Keratinocyte (primary cell): ENCODE results near the gene CMIP. TPM values are rescaled to one million over a fixed set of nuclear protein-coding genes. Genes with fewer than 3 reads are reported as not detected.

ENCODE experiments used
- DNase-seq: peaks from one replicate; pipeline ENCODE4 v3.0.0-alpha.2; 2011; ENCODE audit warnings: low read depth, missing footprints, low spot score
- FAIRE-seq: peaks from 2 replicates; lab custom pipeline; 2011; peaks lifted over from hg19 to GRCh38; lab: Jason Lieb, UNC
- H2AFZ ChIP-seq: 2 replicates; pipeline ENCODE4 v1.6.0; 2012; ENCODE audit warnings: low read length, control low read depth, inconsistent platforms; ENCODE audit not compliant: control insufficient read depth
- H3K27ac ChIP-seq: 2 replicates; pipeline ENCODE4 v1.5.1; 2011; ENCODE audit warnings: low read length; ENCODE audit not compliant: control insufficient read depth, insufficient read depth
- H3K27me3 ChIP-seq: 3 replicates; pipeline ENCODE4 v1.6.0; 2011; ENCODE audit warnings: low read length; ENCODE audit not compliant: control insufficient read depth, insufficient read depth; ENCODE audit errors: extremely low read depth
- H3K36me3 ChIP-seq, 2 experiments: 2 replicates in 1 of 2; 3 replicates in 1 of 2; pipeline ENCODE4 v1.5.1; 2011; ENCODE audit warnings: low read length in 2 of 2, mild to moderate bottlenecking in 1 of 2; ENCODE audit not compliant: control insufficient read depth in 2 of 2, insufficient read depth in 2 of 2; ENCODE audit errors: extremely low read depth in 1 of 2
- H3K4me1 ChIP-seq: 3 replicates; pipeline ENCODE4 v1.5.1; 2011; ENCODE audit warnings: low read length; ENCODE audit not compliant: control insufficient read depth, insufficient read depth; ENCODE audit errors: extremely low read depth
- H3K4me2 ChIP-seq: 3 replicates; pipeline ENCODE4 v1.6.0; 2011; ENCODE audit warnings: low read depth, low read length; ENCODE audit not compliant: control insufficient read depth, insufficient read depth; ENCODE audit errors: extremely low read depth
- H3K4me3 ChIP-seq, 3 experiments: fragments of 200-600 bp in 1 of 3; sonication (generic) in 1 of 3; 2 replicates in 2 of 3; 3 replicates in 1 of 3; pipeline ENCODE4 v1.5.1; 2011 to 2016; ENCODE audit warnings: low read length in 3 of 3, mild to moderate bottlenecking in 3 of 3, control low read depth in 2 of 3, inconsistent platforms in 1 of 3, low read depth in 1 of 3, mixed read lengths in 1 of 3, mixed run types in 1 of 3, moderate library complexity in 1 of 3; ENCODE audit not compliant: control insufficient read depth in 2 of 3, insufficient read depth in 2 of 3; ENCODE audit errors: extremely low read depth in 1 of 3
- H3K79me2 ChIP-seq: 2 replicates; pipeline ENCODE4 v1.6.0; 2012; ENCODE audit warnings: low read length; ENCODE audit not compliant: control insufficient read depth, insufficient read depth
- H3K9ac ChIP-seq: 3 replicates; pipeline ENCODE4 v1.6.0; 2011; ENCODE audit warnings: low read length; ENCODE audit not compliant: control insufficient read depth, insufficient read depth; ENCODE audit errors: extremely low read depth
- H3K9me1 ChIP-seq: 3 replicates; pipeline ENCODE4 v1.6.0; 2011; ENCODE audit warnings: low read length; ENCODE audit not compliant: control insufficient read depth, insufficient read depth; ENCODE audit errors: extremely low read depth
- H3K9me3 ChIP-seq: 2 replicates; pipeline ENCODE4 v1.5.1; 2012; ENCODE audit warnings: low read depth, low read length; ENCODE audit not compliant: control insufficient read depth
- H4K20me1 ChIP-seq: 3 replicates; pipeline ENCODE4 v1.6.0; 2011; ENCODE audit warnings: low read length; ENCODE audit not compliant: control insufficient read depth, insufficient read depth; ENCODE audit errors: extremely low read depth
- EZH2 ChIP-seq: IDR thresholded peaks from one replicate; pipeline ENCODE4 v1.6.1; 2012; ENCODE audit warnings: inconsistent platforms, mild to moderate bottlenecking, low read length, moderate library complexity
- dilution Hi-C: fragments of 300-500 bp; cut with MboI; formaldehyde crosslinking; loops from one replicate; pipeline ENCODE4 v1.7.0; 2020; ENCODE audit warnings: low sequenced_read_pairs; ENCODE audit not compliant: extremely low pct_ligation_motif_present
- polyA plus RNA-seq, 5 experiments: library from polyadenylated mRNA; depleted of rRNA in 3 of 5; stranded (reverse) in 3 of 5; stranded (forward) in 1 of 5; unstranded in 1 of 5; fragments of >200 nt; gene quantifications; 1 replicate in 1 of 5; 2 replicates in 3 of 5; 3 replicates in 1 of 5; pipeline versions ENCODE4 v1.2.1 to v1.2.3, GENCODE V29; 2011 to 2012; ENCODE audit warnings: missing spikeins in 2 of 5, low read depth in 1 of 5, low replicate concordance in 1 of 5
- TF ChIP-seq, protein P1 (sequence below), 3 experiments: IDR thresholded peaks in 1 of 3; conservative IDR thresholded peaks in 1 of 3; optimal IDR thresholded peaks in 1 of 3; 2 replicates in 2 of 3; 3 replicates in 1 of 3; pipeline versions ENCODE3 to v1.5.1; 2011; ENCODE audit warnings: low read length in 3 of 3, mild to moderate bottlenecking in 3 of 3, moderate library complexity in 2 of 3, control low read depth in 1 of 3, inconsistent platforms in 1 of 3; ENCODE audit not compliant: insufficient read depth in 2 of 3; ENCODE audit errors: extremely low read depth in 1 of 3

The CMIP gene
- polyA plus RNA-seq, 1 donor (not counting 4 experiments of a cell fraction or from before 2014, with no cell fraction given): 5.0 TPM

DNA sequence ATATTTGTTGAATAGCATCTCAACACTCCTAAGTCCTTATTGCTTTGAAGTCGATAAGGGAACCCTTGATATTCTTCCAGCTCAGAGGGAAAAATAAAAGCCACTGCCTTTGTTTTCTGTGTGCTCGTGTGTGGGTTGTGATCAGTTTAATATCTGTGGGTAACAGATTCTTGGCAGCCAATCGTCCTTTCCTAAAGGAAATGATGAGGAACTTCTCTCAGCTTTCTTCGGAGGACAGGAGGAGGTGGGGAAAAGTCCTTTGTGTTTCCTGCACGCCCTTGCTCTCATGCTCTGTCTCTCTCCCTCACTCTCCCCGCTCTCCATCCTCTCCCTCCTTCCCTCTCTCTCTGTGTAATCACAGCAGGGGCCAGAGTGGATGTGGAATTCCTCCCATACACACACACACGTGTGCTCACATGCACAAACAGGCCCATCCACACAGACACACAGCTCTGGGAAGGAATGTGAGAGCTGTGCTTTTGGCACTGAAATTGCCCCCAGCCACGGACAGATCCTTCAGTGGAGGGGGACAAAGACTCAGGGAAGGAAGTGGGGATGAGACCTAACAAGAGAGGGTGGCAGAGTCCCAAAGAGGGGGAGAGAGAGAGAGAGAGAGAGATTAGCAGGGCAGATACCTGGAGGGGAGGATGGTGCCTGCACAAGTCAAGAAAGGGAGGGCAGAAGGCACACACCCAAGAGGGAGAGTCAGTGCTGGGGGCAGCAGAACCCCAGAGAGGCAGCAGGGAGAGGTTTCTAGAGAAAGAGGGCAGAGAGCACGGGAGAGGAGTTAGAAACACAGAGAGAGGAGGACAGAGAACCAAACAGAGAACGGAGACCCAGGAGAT lies 250.9 kb downstream of the CMIP start:
- Histone ChIP-seq H3K4me2 (peak overlapping the region; percentile 51), H3K36me3 (peaks cover 36 to 55% of the 10 kb centered on the region in 2 experiments), H3K79me2 (no peaks in the 10 kb centered on the region), H3K9me3 (no peaks in the 10 kb centered on the region), H3K9ac (peak overlapping the region; percentile 37), H3K4me3 (no peak overlapping the region), H3K27ac (peak overlapping the region; percentile 53), H3K4me1 (peaks cover 34% of the 10 kb centered on the region), H3K27me3 (no peaks in the 10 kb centered on the region), H2AFZ (no peak overlapping the region), H4K20me1 (peaks cover 6% of the 10 kb centered on the region), H3K9me1 (peaks cover 4% of the 10 kb centered on the region)
- peak; percentile 82 for FAIRE-seq
- dilution Hi-C loops: no loop called here
- TF ChIP-seq, protein P1, sequence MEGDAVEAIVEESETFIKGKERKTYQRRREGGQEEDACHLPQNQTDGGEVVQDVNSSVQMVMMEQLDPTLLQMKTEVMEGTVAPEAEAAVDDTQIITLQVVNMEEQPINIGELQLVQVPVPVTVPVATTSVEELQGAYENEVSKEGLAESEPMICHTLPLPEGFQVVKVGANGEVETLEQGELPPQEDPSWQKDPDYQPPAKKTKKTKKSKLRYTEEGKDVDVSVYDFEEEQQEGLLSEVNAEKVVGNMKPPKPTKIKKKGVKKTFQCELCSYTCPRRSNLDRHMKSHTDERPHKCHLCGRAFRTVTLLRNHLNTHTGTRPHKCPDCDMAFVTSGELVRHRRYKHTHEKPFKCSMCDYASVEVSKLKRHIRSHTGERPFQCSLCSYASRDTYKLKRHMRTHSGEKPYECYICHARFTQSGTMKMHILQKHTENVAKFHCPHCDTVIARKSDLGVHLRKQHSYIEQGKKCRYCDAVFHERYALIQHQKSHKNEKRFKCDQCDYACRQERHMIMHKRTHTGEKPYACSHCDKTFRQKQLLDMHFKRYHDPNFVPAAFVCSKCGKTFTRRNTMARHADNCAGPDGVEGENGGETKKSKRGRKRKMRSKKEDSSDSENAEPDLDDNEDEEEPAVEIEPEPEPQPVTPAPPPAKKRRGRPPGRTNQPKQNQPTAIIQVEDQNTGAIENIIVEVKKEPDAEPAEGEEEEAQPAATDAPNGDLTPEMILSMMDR (optimal IDR thresholded peaks at IDR 0.05 in 1 of 3, IDR thresholded peaks at IDR 0.05 in 1 of 3, conservative IDR thresholded peaks at IDR 0.05 in 1 of 3; ENCODE audit: extremely low read depth in 1 of 3, insufficient read depth in 2 of 3, low read length in 3 of 3): no peak
- TF ChIP-seq EZH2: no peak
- peak; percentile 32 for DNase-seq

DNA sequence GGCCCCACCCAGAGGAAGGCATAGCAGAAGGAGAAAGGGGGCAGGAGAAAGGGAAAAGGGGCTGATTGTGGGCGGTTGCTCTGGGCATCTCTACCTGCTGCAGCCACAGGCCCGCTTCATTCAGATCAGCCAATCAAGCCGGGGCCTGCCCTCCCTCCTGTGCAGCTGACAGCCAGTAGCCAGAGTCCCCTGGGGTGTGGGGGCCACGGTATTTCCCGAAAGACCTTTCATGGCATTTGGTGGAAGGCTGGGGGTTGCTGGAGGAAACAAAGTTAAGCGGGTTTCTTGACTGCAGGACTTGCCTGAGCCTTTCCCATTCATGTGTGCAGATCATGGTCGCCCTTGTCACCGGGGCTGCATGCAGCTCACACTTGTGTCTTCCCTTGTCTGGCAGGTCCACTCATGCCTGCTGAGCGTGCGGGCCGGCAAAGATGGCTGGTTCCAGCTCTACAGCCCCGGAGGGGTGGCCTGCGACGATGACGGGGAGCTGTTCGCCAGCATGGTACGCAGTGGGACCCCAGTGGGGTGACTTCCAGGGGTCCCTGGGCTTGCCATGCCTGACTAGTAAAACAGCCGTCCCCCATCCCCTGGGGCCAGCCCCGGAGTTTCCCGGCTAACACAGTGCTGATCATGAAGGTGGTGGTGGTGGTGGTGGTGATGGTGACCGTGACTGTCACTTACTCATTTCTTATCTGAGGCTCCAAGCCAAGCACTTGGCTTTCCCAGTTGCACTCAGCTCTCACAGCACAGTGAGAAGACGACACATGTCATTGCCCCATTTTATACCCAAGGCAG lies 251.8 kb downstream of the CMIP start:
- Histone ChIP-seq H3K9me3 (no peaks in the 10 kb centered on the region), H3K27me3 (no peaks in the 10 kb centered on the region), H3K36me3 (peaks cover 35 to 58% of the 10 kb centered on the region in 2 experiments), H3K9ac (peak overlapping the region; percentile 37), H3K27ac (peak overlapping the region; percentile 53), H4K20me1 (peaks cover 6% of the 10 kb centered on the region), H3K4me3 (no peak overlapping the region), H3K4me1 (peaks cover 34% of the 10 kb centered on the region), H2AFZ (no peak overlapping the region), H3K4me2 (peak overlapping the region; percentile 51), H3K79me2 (no peaks in the 10 kb centered on the region), H3K9me1 (peaks cover 4% of the 10 kb centered on the region)
- no peak for FAIRE-seq
- TF ChIP-seq, protein P1 (optimal IDR thresholded peaks at IDR 0.05 in 1 of 3, IDR thresholded peaks at IDR 0.05 in 1 of 3, conservative IDR thresholded peaks at IDR 0.05 in 1 of 3; ENCODE audit: extremely low read depth in 1 of 3, insufficient read depth in 2 of 3, low read length in 3 of 3): no peak
- no peak for TF ChIP-seq EZH2
- dilution Hi-C loops: no loop called here
- DNase-seq: no peak
